Stimulated activated naive CD4-positive, alpha-beta T cell treated with Interleukin-2 at 50 U/mL for 16 hours (primary cell): ENCODE results near the gene COL4A1.
"Not testable (repeated sequence)": the region's sequence is repeated elsewhere in the genome, so short reads cannot be mapped to it uniquely, and the experiment has no call there.

Experiments
- DNase-seq: peaks from one replicate; lab custom pipeline; 2025; lab: John Stamatoyannopoulos, UW

COL4A1 gene

DNA sequence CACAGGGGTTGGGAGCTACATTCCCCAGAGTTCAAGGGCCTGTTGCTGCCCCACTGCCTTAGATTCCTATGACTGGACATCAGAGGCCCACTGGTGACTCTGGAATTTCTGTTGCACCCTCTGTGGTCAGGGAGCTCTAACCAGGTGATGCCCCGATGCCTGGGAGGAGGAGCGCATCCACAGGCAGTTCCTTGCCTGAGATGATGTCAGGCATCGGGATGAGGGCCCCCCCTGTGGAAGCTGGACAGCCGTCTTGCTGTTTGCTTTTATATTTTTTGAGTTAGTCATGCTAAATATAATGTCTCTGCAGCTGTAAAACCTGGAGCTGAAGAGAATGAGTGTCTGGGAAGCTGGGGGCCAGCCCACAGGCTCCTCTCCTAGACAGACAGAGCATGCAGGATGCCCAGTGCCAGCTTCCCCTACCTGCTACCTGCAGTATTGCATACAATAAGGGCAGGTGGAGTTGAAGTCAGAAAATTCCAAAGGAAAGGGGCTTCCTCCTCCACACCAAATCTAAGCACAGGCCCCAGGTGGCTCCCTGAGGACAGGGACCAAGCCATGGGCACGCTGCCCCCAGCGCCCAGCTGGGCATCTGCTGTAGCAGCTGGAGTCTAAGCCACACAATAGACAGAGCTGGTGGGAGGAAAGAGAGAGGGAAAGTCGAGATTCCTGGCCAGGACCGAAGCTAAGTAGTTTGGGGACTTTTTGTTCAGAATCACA lies 16.4 kb upstream of the COL4A1 start:
- no peak for DNase-seq

DNA sequence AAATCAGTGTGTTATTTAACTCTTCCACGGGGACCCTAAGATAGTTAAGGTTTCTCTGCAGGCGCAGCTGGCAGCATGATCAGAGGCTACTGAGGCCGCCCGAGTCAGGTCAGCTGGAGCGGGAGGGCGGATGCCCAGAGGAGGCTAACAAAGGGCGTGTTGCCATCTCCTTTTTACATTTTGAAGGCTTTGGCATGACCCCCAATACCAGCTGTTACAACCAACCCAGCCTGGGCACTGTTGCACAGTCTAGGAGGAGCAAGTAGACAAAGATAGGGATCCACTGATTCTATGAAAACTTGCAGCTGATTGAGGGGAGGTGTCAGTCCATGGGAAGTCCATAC lies 15.8 kb upstream of the COL4A1 start:
- no peak for DNase-seq

DNA sequence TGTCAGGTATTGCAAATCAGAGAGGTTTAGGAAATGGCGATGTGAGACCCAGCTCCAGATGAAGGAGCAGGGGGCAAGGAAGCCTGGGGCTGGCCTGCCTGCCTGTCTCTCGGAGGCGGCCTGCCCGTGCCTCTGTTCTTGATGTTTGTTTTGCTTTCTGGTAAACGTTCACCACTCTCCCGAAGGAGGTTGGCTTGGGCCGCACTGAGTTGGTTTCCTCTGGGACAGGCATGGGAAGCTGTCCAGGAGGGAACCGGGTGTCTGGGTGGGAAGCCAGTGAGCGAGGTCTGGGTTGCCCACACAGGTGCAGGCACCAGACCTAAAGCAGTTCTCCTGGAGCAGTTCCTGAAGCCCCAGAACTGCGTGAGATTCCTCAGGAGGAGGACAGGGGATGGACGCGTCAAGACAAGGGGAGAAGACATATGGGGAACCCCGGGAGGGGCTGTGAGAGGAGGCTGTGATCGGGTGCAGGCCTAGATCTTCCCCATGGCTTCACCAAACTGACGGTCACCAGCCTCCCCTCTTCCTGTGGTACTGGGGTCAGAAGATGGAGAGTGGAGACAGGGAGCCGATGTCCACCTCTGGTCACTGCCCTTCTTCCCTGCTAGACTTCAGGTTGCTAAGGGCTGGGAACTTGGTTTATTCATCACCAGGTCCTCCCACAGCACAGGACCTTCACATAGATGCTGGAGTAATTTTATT lies 15.3 kb upstream of the COL4A1 start:
- DNase-seq: no peak

DNA sequence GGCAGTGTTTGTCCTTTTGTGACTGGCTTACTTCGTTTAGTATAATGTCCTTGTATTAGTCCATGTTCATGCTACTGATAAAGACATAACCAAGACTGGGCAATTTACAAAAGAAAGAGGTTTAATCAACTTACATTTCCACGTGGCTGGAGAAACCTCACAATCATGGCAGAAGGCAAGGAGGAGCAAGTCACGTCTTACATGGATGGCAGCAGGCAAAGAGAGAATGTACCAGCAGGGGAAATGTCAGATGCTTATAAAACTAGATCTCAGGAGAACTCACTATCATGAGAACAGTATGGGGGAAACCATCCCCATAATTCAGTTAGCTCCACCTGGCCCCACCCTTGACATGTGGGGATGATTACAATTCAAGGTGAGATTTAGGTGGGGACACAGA lies 14.6 kb upstream of the COL4A1 start:
- DNase-seq: not testable (repeated sequence)

GRCh38 chr13:110320645-110321044 lies 13.7 kb upstream of the COL4A1 start:
- no peak for DNase-seq

GRCh38 chr13:110319774-110320509 lies 13.0 kb upstream of the COL4A1 start:
- no peak for DNase-seq

GRCh38 chr13:110319397-110319773 lies 12.4 kb upstream of the COL4A1 start:
- DNase-seq: no peak

DNA sequence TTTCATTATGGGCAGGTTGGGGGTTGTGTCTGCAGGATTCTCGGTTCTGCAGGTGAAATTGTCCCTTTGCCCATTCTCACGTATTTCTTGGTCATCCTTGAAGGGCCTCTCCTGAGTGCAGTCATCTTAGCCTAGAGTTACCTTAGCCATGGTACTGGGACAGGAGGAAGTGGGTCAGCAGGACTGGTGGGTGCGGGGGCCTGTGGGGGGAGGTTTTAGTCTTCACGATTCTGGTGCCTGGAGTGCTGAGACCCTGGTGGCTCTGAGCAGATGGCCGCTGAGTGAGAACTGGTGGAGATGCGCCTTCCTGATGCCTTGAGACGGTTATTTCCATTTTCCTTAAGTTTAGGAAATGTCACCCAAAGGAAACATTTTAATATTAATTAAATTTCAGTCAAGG lies 12.0 kb upstream of the COL4A1 start:
- no peak for DNase-seq

DNA sequence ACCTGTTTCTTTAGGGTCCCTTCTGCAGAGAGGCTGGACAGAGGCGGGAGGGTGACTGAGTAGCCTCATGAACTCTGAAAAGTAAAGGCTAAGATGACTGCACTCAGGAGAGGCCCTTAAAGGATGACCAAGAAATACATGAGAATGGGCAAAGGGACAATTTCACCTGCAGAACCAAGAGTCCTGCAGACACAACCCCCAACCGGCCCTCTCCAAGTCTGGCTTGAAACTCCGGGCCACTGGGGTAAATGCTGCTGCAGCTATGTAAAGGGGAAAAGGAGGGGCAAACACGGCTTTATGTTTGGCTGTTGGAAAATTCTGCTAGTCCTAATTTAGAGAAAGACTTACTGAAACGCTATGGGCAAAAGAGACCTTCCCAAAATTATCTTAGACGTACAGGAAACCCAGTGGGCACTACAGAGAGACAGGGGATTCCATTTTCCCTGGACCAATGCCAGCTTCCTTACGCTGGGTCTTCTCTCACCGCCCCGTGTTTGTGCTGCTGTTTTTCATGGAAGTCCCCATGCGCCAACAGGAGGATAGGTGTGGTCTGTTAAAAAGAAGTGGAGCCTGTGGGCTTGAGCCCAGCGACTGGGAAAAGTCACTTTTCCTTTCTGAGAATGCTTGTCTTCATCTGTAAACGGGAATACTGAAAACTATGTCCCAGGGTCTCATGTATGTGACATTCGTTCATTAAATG lies 10.7 kb upstream of the COL4A1 start:
- no peak for DNase-seq

DNA sequence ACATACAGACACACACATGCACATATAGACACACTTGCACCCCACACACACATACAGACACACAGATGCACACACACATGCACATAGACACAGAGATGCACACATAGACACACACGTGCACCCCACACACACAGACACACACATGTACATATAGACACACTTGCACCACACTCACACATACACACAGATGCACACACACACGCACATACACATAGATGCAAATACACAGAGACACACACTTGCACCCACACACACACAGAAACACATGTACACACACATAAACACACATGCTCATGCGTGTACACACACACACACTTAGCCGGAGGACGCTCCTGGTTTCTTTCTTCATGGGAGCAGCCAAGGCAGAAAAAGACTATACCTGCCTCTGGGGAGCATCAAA lies 10.1 kb upstream of the COL4A1 start:
- no peak for DNase-seq

GRCh38 chr13:110316196-110316595 lies 9.2 kb upstream of the COL4A1 start:
- no peak for DNase-seq

GRCh38 chr13:110314516-110315245 lies 7.7 kb upstream of the COL4A1 start:
- no peak for DNase-seq

DNA sequence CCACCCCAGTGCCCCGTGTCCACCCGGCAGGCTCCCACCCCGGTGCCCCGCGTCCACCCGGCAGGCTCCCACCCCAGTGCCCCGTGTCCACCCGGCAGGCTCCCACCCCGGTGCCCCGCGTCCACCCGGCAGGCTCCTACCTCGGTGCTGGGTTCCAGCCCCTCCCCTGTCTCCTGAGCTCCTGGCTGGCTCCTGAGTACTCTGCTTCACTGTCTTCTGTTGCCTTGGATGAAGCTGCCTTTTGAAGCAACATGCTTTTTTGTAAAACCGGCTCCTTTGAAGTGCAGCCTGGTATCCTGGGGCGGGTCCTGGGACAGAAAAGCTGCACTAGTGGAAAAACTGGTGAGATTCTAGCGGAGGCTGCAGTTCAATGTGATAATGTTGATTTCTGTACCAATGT lies 6.8 kb upstream of the COL4A1 start:
- not testable (repeated sequence) for DNase-seq

DNA sequence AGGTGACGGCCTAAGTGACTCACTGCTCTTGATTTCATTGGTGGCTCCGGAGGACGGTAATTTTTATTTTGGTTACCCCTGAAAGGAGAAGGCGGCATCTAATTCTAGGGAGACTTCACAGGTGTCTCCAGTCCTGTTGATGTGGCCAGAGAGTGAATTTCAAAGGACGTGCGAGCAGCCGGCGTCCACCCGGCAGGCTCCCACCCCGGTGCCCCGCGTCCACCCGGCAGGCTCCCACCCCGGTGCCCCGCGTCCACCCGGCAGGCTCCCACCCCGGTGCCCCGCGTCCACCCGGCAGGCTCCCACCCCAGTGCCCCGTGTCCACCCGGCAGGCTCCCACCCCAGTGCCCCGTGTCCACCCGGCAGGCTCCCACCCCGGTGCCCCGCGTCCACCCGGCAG lies 6.3 kb upstream of the COL4A1 start:
- not testable (repeated sequence) for DNase-seq

DNA sequence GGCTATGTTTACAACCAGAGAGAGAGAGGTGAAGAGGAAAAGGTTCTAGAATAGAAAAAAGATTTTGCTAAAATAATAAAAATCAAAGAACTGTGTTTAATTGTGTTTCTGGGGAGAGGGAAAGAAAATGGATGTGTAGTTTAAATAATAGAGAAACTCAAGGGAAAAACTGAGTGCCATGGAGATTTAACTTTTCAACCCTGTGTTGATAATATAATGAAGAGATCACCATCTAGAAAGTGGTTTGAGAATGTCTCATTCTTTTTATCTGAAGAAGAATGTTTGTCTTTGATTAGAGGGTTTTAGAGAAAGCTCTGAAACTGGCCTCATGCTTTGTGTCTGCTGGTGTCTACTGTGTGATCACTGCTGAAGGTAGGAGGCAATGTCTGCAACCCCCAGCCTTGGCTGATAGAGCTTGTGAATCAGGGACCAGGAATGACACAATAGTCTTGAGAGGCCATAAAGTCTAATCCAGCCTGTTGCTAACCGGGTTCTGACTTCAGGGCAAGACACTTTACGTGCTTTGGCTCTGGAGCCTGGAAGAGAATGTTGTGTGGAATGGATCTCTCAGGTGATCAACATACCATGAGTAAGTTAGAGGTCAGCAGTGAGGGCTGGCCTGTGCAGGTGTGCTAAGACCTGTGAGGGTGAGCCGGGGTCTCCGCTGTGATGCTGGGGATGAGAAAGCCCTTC lies 5.5 kb upstream of the COL4A1 start:
- no peak for DNase-seq

GRCh38 chr13:110311443-110312338 lies 4.7 kb upstream of the COL4A1 start:
- DNase-seq: no peak

DNA sequence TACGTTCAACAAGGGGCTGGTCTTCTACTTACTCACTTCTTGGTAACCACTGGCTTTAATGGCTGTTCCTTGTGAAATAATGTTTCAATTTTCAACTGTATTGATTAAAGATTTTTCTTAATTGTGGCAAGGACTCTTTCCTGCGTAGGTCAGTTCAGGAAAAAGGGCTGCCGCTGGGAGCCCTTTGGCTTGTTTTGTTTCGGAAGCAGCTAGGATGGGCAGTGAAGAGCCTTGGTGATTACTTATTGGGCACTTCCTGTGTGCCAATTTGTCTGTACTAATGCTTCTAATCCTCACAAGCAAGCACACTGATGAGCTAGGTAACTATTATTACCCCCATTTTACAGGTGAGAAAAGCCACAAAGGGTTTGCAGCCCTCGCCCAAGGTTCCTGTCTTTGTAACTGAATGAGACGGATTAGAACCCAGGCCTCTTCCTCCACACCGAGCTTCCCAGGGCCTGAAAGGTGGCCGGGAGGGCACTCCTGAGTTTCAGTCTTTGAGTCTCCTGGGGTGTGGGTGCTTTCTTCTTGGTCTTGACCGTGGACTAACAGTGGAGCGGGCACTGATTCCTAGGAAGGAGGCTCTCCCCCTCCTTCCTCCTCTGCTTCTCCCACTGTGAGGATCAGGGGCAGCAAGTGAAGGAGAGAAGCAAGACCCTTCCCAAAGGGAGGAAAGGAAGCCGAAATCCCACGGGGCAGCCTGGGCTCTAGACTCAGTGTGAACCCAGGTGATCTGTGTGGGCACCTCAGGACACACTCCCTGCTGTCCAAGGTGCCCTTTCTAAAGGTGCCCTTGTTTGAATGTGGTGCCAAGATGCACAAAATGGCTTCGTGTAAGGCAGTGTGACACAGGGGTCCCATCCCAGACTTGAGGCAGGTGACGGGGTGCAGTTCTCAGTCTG lies 3.8 kb upstream of the COL4A1 start:
- DNase-seq: no peak

DNA sequence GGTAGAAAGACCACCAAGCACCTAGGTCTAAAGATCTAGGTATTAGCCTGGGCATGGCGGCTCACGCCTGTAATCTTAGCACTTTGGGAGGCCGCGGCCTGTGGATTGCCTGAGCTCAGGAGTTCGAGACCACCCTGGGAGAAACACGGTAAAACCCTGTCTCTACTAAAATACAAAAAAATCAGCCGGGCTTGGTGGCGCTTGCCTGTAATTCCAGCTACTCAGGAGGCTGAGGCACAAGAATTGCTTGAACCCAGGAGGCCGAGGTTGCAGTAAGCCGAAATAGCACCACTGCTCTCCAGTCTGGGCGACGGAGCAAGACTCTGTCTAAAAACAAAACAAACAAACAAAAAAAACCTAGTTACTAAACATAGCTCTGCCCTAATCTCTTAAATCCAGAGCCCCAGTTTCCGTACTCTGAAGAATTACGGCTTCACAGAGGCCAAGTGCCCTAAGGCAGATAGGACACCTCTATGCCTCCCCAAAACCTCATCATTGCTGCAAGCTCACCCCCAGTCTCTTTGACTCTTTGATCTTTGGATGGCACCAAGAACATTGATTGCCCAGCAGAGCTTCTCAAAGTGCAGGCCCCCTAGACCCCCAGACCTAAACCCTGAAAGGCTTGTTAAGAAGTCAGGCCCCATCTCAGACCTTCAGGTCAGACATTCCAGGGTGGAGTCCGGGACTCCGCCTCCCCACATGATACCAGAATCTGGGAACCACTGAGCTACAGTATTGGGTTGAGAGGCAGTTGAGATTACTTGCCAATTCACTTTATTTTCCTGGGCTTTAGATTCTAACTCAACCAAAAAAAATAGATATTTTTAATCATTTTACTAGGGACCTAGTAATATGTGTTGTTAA lies 2.9 kb upstream of the COL4A1 start:
- DNase-seq: no peak
